ENCODE measurements around the gene MMP11.

MMP11 gene

GRCh38 chr22:23832226-23833016 is 59.8 kb downstream of the MMP11 start:
- Histone ChIP-seq H2BK120ac (ENCODE audit: insufficient read depth, low read length, poor library complexity) (no peak overlapping the region), H3K4me1 (ENCODE audit: control insufficient read depth in 1 of 2, insufficient read depth in 2 of 2, low read length in 2 of 2) (no peaks in the 10 kb centered on the region), H3K9me3 (ENCODE audit: insufficient read depth, low read depth, low read length) (peaks cover 3% of the 10 kb centered on the region), H3K18ac (ENCODE audit: low read length) (no peak overlapping the region), H3K23ac (ENCODE audit: low read length) (no peak overlapping the region), H2BK12ac (ENCODE audit: low read length) (no peak overlapping the region), H4K8ac (ENCODE audit: low read depth, low read length) (no peak overlapping the region), H3K4me2 (ENCODE audit: low read length) (no peak overlapping the region), H3K4me3 (ENCODE audit: low read depth, low read length) (no peak overlapping the region), H3K79me2 (ENCODE audit: control insufficient read depth, insufficient read depth, low read length, poor library complexity) (no peaks in the 10 kb centered on the region), H2BK5ac (ENCODE audit: low read depth, low read length, poor library complexity) (no peak overlapping the region), H3K36me3 (ENCODE audit: control insufficient read depth in 1 of 2, insufficient read depth in 2 of 2, low read length in 2 of 2) (peaks cover 65 to 73% of the 10 kb centered on the region in 2 experiments), H2AFZ (ENCODE audit: insufficient read depth, low read length, poor library complexity) (no peak overlapping the region), H3K14ac (ENCODE audit: low read length) (no peak overlapping the region), H3K4ac (ENCODE audit: low read depth, low read length) (no peak overlapping the region), H3K27me3 (ENCODE audit: insufficient read depth, low read length) (no peaks in the 10 kb centered on the region), H3K9ac (ENCODE audit: low read length) (no peak overlapping the region), H3K27ac (ENCODE audit: low read depth, low read length) (no peak overlapping the region), H2AK5ac (ENCODE audit: low read length) (no peak overlapping the region), H4K91ac (ENCODE audit: low read depth, low read length) (no peak overlapping the region), H4K12ac (ENCODE audit: low read depth, low read length) (no peak overlapping the region), H3K79me1 (ENCODE audit: low read length) (no peaks in the 10 kb centered on the region)
- no CpG with 5 or more reads among the region's 11 CpGs for WGBS (ENCODE audit: extremely low coverage, insufficient coverage, insufficient read length)
- DNase-seq, result no peak

- H3K27ac ChIP-seq (ENCODE audit: low read depth, low read length), result no peak overlapping the region
- H4K8ac ChIP-seq (ENCODE audit: low read depth, low read length), result no peak overlapping the region
- H2BK5ac ChIP-seq (ENCODE audit: low read depth, low read length, poor library complexity), result no peak overlapping the region
- no peak overlapping the region for H4K12ac ChIP-seq (ENCODE audit: low read depth, low read length)
- H3K79me2 ChIP-seq (ENCODE audit: control insufficient read depth, insufficient read depth, low read length, poor library complexity), result no peaks in the 10 kb centered on the region
- H3K18ac ChIP-seq (ENCODE audit: low read length), result no peak overlapping the region
- H3K23ac ChIP-seq (ENCODE audit: low read length), result no peak overlapping the region
- H2BK120ac ChIP-seq (ENCODE audit: insufficient read depth, low read length, poor library complexity), result no peak overlapping the region
- H3K79me1 ChIP-seq (ENCODE audit: low read length), result no peaks in the 10 kb centered on the region
- no peak overlapping the region for H2AK5ac ChIP-seq (ENCODE audit: low read length)
- H3K4ac ChIP-seq (ENCODE audit: low read depth, low read length), result no peak overlapping the region
- H3K9me3 ChIP-seq (ENCODE audit: insufficient read depth, low read depth, low read length), result peaks cover 3% of the 10 kb centered on the region
- no peak overlapping the region for H3K4me3 ChIP-seq (ENCODE audit: low read depth, low read length)
- no peak overlapping the region for H2BK12ac ChIP-seq (ENCODE audit: low read length)
- H3K9ac ChIP-seq (ENCODE audit: low read length), result no peak overlapping the region
- no CpG with 5 or more reads among the region's 16 CpGs for WGBS (ENCODE audit: extremely low coverage, insufficient coverage, insufficient read length)
- H3K4me2 ChIP-seq (ENCODE audit: low read length), result no peak overlapping the region
- no peak overlapping the region for H2AFZ ChIP-seq (ENCODE audit: insufficient read depth, low read length, poor library complexity)
- DNase-seq, result no peak
- H3K4me1 ChIP-seq (ENCODE audit: control insufficient read depth in 1 of 2, insufficient read depth in 2 of 2, low read length in 2 of 2), result peaks cover under 1 to 2% of the 10 kb centered on the region in 2 experiments
- H3K36me3 ChIP-seq (ENCODE audit: control insufficient read depth in 1 of 2, insufficient read depth in 2 of 2, low read length in 2 of 2), result peaks cover 60 to 67% of the 10 kb centered on the region in 2 experiments
- no peak overlapping the region for H3K14ac ChIP-seq (ENCODE audit: low read length)
- no peaks in the 10 kb centered on the region for H3K27me3 ChIP-seq (ENCODE audit: insufficient read depth, low read length)
- no peak overlapping the region for H4K91ac ChIP-seq (ENCODE audit: low read depth, low read length)
Measured at GRCh38 chr22:23833017-23833751, 60.5 kb downstream of the MMP11 start.

Data from trophoblast cell (in vitro differentiated cells and primary cell).